Stimulated activated CD8-positive, alpha-beta memory T cell treated with anti-CD3 and anti-CD28 coated beads, Interleukin-12 subunit alpha, Interleukin-12 subunit beta, amount 100 ng/mL, for 24 hours (primary cell): Measurements from ENCODE around the gene LYPD3.
"Not testable (repeated sequence)": the region's sequence is repeated elsewhere in the genome, so short reads cannot be mapped to it uniquely, and the experiment has no call there.

Experiments used
- DNase-seq: peaks from one replicate; pipeline ENCODE4 v3.0.0-alpha.2; 2020; ENCODE audit errors: extremely low read depth

Gene LYPD3

GRCh38 chr19:43462383-43462782 lies 3.0 kb downstream of the LYPD3 start:
- DNase-seq: no peak

- DNase-seq: no peak
Observed at GRCh38 chr19:43461303-43461702, 4.1 kb downstream of the LYPD3 start.

GRCh38 chr19:43460362-43461016 lies 4.9 kb downstream of the LYPD3 start:
- no peak for DNase-seq

- DNase-seq: no peak
Observed at GRCh38 chr19:43457809-43458208, 7.6 kb downstream of the LYPD3 start.

GRCh38 chr19:43455321-43456113 lies 9.9 kb downstream of the LYPD3 start:
- DNase-seq: no peak

GRCh38 chr19:43454031-43454430 lies 11.4 kb downstream of the LYPD3 start:
- no peak for DNase-seq

- no peak for DNase-seq
Observed at GRCh38 chr19:43452582-43452981, 12.8 kb downstream of the LYPD3 start.

- no peak for DNase-seq
Observed at GRCh38 chr19:43450545-43450997, 14.8 kb downstream of the LYPD3 start.

GRCh38 chr19:43447655-43448054 lies 17.8 kb downstream of the LYPD3 start:
- DNase-seq: no peak

- DNase-seq: peak; percentile 51
Observed at GRCh38 chr19:43446746-43447489, 18.5 kb downstream of the LYPD3 start.

- DNase-seq: no peak
Observed at GRCh38 chr19:43445426-43445825, 20.0 kb downstream of the LYPD3 start.

GRCh38 chr19:43444531-43445287 lies 20.7 kb downstream of the LYPD3 start:
- no peak for DNase-seq

GRCh38 chr19:43444091-43444490 lies 21.3 kb downstream of the LYPD3 start:
- DNase-seq: not testable (repeated sequence)

- no peak for DNase-seq
Observed at GRCh38 chr19:43441716-43442115, 23.7 kb downstream of the LYPD3 start.

GRCh38 chr19:43439709-43440063 lies 25.7 kb downstream of the LYPD3 start:
- DNase-seq: no peak

GRCh38 chr19:43439032-43439708 lies 26.2 kb downstream of the LYPD3 start:
- no peak for DNase-seq

GRCh38 chr19:43438291-43439031 lies 26.9 kb downstream of the LYPD3 start:
- DNase-seq: no peak

GRCh38 chr19:43437712-43438111 lies 27.7 kb downstream of the LYPD3 start:
- DNase-seq: no peak

GRCh38 chr19:43437284-43437683 lies 28.1 kb downstream of the LYPD3 start:
- not testable (repeated sequence) for DNase-seq

GRCh38 chr19:43435775-43436174 lies 29.6 kb downstream of the LYPD3 start:
- DNase-seq: no peak

- no peak for DNase-seq
Observed at GRCh38 chr19:43433689-43434088, 31.7 kb downstream of the LYPD3 start.
